ENCODE data around the gene FAAH.

Gene FAAH

GRCh38 chr1:46448109-46448911 lies 54.2 kb downstream of the FAAH start:
- Histone ChIP-seq H4K20me1 (ENCODE audit: insufficient read depth) (no peaks in the 10 kb centered on the region), H3K9ac (no peak overlapping the region), H2AFZ (ENCODE audit: low read depth) (no peak overlapping the region), H3K27me3 (ENCODE audit: insufficient read depth, low read depth) (peaks cover 27% of the 10 kb centered on the region), H3K4me2 (no peak overlapping the region), H3K79me2 (ENCODE audit: insufficient read depth, low read depth) (no peaks in the 10 kb centered on the region), H3K27ac (no peak overlapping the region), H3K36me3 (ENCODE audit: insufficient read depth) (no peaks in the 10 kb centered on the region), H3K4me3 (IDR thresholded peaks at IDR 0.05; ENCODE audit: insufficient read depth, low read depth, low read length) (no peak overlapping the region), H3K4me1 (ENCODE audit: low read depth, poor library complexity, severe bottlenecking) (no peaks in the 10 kb centered on the region)
- TF ChIP-seq, protein P1, sequence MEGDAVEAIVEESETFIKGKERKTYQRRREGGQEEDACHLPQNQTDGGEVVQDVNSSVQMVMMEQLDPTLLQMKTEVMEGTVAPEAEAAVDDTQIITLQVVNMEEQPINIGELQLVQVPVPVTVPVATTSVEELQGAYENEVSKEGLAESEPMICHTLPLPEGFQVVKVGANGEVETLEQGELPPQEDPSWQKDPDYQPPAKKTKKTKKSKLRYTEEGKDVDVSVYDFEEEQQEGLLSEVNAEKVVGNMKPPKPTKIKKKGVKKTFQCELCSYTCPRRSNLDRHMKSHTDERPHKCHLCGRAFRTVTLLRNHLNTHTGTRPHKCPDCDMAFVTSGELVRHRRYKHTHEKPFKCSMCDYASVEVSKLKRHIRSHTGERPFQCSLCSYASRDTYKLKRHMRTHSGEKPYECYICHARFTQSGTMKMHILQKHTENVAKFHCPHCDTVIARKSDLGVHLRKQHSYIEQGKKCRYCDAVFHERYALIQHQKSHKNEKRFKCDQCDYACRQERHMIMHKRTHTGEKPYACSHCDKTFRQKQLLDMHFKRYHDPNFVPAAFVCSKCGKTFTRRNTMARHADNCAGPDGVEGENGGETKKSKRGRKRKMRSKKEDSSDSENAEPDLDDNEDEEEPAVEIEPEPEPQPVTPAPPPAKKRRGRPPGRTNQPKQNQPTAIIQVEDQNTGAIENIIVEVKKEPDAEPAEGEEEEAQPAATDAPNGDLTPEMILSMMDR (conservative IDR thresholded peaks at IDR 0.05; ENCODE audit: low read depth, low read length) = no peak

- Histone ChIP-seq H3K36me3 (ENCODE audit: insufficient read depth) (no peaks in the 10 kb centered on the region), H3K27me3 (ENCODE audit: insufficient read depth, low read depth) (peaks cover 18% of the 10 kb centered on the region), H3K4me1 (ENCODE audit: low read depth, poor library complexity, severe bottlenecking) (no peaks in the 10 kb centered on the region), H3K9ac (no peak overlapping the region), H3K4me3 (IDR thresholded peaks at IDR 0.05; ENCODE audit: insufficient read depth, low read depth, low read length) (no peak overlapping the region), H3K27ac (no peak overlapping the region), H3K79me2 (ENCODE audit: insufficient read depth, low read depth) (no peaks in the 10 kb centered on the region), H4K20me1 (ENCODE audit: insufficient read depth) (no peaks in the 10 kb centered on the region), H3K4me2 (no peak overlapping the region), H2AFZ (ENCODE audit: low read depth) (no peak overlapping the region)
- TF ChIP-seq, protein P1 (conservative IDR thresholded peaks at IDR 0.05; ENCODE audit: low read depth, low read length) = no peak
Measured at GRCh38 chr1:46449223-46450159, 55.4 kb downstream of the FAAH start.

DNA sequence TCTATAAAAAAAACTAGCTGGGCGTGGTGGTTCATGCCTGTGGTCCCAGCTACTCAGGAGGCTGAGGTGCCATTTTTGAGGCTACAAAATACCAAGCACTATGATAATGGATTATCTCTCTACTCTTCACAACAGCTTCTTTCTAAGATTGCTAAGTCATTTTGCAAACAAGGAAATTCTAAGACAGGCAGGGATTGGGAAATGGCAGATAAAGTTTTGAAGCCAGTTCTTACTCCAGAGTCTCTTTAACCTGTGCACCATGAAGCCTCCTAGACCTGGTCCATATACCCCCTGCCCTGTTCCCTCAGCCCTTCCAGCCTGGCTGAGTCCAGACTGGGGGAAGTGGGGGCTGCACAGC lies 56.0 kb downstream of the FAAH start:
- Histone ChIP-seq H3K9ac (no peak overlapping the region), H4K20me1 (ENCODE audit: insufficient read depth) (no peaks in the 10 kb centered on the region), H3K79me2 (ENCODE audit: insufficient read depth, low read depth) (no peaks in the 10 kb centered on the region), H3K27me3 (ENCODE audit: insufficient read depth, low read depth) (peaks cover 15% of the 10 kb centered on the region), H3K4me3 (IDR thresholded peaks at IDR 0.05; ENCODE audit: insufficient read depth, low read depth, low read length) (no peak overlapping the region), H3K4me1 (ENCODE audit: low read depth, poor library complexity, severe bottlenecking) (no peaks in the 10 kb centered on the region), H3K4me2 (no peak overlapping the region), H2AFZ (ENCODE audit: low read depth) (no peak overlapping the region), H3K36me3 (ENCODE audit: insufficient read depth) (no peaks in the 10 kb centered on the region), H3K27ac (no peak overlapping the region)
- TF ChIP-seq, protein P1 (conservative IDR thresholded peaks at IDR 0.05; ENCODE audit: low read depth, low read length) = no peak

GRCh38 chr1:46451948-46452930 lies 58.1 kb downstream of the FAAH start:
- no peak overlapping the region for H3K4me3 ChIP-seq (IDR thresholded peaks at IDR 0.05; ENCODE audit: insufficient read depth, low read depth, low read length)
- H3K79me2 ChIP-seq (ENCODE audit: insufficient read depth, low read depth) = no peaks in the 10 kb centered on the region
- no peak overlapping the region for H3K27ac ChIP-seq
- H2AFZ ChIP-seq (ENCODE audit: low read depth) = no peak overlapping the region
- H3K4me2 ChIP-seq = no peak overlapping the region
- no peaks in the 10 kb centered on the region for H3K36me3 ChIP-seq (ENCODE audit: insufficient read depth)
- TF ChIP-seq, protein P1 (conservative IDR thresholded peaks at IDR 0.05; ENCODE audit: low read depth, low read length) = no peak
- peaks cover 14% of the 10 kb centered on the region for H3K27me3 ChIP-seq (ENCODE audit: insufficient read depth, low read depth)
- H4K20me1 ChIP-seq (ENCODE audit: insufficient read depth) = no peaks in the 10 kb centered on the region
- H3K9ac ChIP-seq = no peak overlapping the region
- no peaks in the 10 kb centered on the region for H3K4me1 ChIP-seq (ENCODE audit: low read depth, poor library complexity, severe bottlenecking)
